ENCODE data around the gene INSL3. TPM values are rescaled to one million over a fixed set of nuclear protein-coding genes. Genes with fewer than 3 reads are reported as not detected.
"Not testable (repeated sequence)": the region's sequence is repeated elsewhere in the genome, so short reads cannot be mapped to it uniquely, and the experiment has no call there.

INSL3 gene
- total RNA-seq, 1 donor from 2014 or later: 3.6 TPM

DNA sequence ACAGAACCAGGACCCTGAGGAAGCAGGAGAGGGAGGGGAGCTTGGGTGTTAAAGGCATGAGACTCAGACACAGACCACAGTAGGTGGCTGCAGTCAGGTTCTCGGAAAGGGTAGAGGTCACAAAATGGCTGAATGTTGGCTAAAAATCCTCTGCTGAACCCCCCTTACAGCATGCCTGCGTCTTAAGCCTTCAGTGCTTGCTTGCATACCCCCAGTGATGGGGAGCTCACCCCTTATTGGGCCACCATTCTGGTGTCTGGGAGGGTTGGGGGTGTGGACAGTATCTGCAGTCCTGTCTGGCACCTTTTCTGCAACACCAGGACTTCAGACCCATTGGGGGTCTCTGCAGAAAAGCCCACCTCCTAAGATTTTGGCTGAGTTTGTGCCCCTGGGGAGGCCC, 40.5 kb downstream of the INSL3 start:
- TF ChIP-seq, protein P1, sequence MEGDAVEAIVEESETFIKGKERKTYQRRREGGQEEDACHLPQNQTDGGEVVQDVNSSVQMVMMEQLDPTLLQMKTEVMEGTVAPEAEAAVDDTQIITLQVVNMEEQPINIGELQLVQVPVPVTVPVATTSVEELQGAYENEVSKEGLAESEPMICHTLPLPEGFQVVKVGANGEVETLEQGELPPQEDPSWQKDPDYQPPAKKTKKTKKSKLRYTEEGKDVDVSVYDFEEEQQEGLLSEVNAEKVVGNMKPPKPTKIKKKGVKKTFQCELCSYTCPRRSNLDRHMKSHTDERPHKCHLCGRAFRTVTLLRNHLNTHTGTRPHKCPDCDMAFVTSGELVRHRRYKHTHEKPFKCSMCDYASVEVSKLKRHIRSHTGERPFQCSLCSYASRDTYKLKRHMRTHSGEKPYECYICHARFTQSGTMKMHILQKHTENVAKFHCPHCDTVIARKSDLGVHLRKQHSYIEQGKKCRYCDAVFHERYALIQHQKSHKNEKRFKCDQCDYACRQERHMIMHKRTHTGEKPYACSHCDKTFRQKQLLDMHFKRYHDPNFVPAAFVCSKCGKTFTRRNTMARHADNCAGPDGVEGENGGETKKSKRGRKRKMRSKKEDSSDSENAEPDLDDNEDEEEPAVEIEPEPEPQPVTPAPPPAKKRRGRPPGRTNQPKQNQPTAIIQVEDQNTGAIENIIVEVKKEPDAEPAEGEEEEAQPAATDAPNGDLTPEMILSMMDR (IDR thresholded peaks at IDR 0.05): no peak
- POLR2A ChIA-PET: interaction anchor here (1.4 to 6.9 kb wide), 2 partner anchors 27 to 67 kb away, joined by 4 to 109 read pairs; partner anchors contain the start of genes FCHO1 and JAK3
- DNase-seq (no peak), ATAC-seq (ENCODE audit: low read depth) (no peak)
- H3K27me3 Mint-ChIP-seq: no peaks in the 10 kb centered on the region
- no peak overlapping the region for H3K4me3 Mint-ChIP-seq
- CTCF ChIA-PET: no interaction called here
- H3K4me1 Mint-ChIP-seq: peaks cover 40% of the 10 kb centered on the region
- no peak overlapping the region for H3K27ac Mint-ChIP-seq
- no peaks in the 10 kb centered on the region for H3K9me3 Mint-ChIP-seq
- intact Hi-C loops (cut with micrococcal nuclease): no loop called here
- peaks cover 58% of the 10 kb centered on the region for H3K36me3 Mint-ChIP-seq (ENCODE audit: low read depth)

DNA sequence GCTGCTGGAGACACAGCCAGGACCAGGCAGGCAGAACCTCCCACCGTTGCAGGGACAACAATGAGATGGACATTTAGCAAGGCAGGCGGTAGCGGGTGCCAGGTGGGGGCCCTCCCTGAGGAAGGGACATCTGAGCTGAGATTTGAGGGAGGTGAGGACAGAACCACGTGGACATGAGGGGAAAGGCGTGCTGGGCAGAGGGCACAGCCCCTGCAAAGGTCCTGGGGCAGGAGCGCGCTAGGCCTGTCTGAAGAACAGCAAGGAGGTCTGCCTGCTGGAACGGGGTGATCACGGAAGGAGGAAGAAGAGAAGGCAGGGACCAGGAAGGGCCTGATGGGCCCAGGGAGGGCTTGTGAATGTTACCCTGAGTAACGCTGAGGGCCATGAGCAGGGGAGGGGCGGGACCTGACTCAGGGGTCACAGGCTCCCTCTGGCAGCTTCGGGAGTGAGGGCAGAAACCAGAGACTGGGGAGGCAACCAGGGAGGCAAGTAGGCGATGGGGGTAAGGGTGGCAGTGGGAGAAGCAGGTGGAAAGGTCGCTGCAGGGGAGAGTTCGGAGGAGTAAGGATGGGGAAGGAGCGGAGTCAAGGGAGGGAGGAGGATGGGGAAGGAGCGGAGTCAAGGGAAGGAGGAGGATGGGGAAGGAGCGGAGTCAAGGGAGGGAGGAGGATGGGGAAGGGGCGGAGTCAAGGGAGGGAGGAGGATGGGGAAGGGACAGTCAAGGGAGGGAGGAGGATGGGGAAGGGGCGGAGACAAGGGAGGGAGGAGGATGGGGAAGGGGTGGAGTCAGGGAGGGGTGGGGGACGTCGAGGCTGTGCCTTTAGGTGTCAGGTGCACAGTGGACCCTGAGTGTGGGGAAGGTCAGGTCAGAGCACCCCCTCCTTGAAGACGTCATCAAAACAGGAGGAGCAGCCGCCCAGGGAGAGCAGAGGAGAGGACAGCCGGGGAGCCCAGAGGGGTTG, 42.1 kb downstream of the INSL3 start:
- Mint-ChIP-seq H3K4me1 (peaks cover 45% of the 10 kb centered on the region), H3K27ac (peak overlapping the region; percentile 68), H3K4me3 (no peak overlapping the region), H3K27me3 (no peaks in the 10 kb centered on the region), H3K36me3 (ENCODE audit: low read depth) (peaks cover 61% of the 10 kb centered on the region), H3K9me3 (no peaks in the 10 kb centered on the region)
- ATAC-seq (ENCODE audit: low read depth) (no peak), DNase-seq (no peak)
- POLR2A ChIA-PET: interaction anchor here (0.6 to 6.9 kb wide), 4 partner anchors 26 to 251 kb away, joined by 3 to 109 read pairs (median 10); partner anchors contain the start of gene FCHO1
- CTCF ChIA-PET: no interaction called here
- intact Hi-C loops (cut with micrococcal nuclease): loop anchor here (5.0 kb wide), 2 partner anchors 42 to 153 kb away; partner anchors contain the start of gene CCDC124
- TF ChIP-seq, protein P1 (IDR thresholded peaks at IDR 0.05): no peak

DNA sequence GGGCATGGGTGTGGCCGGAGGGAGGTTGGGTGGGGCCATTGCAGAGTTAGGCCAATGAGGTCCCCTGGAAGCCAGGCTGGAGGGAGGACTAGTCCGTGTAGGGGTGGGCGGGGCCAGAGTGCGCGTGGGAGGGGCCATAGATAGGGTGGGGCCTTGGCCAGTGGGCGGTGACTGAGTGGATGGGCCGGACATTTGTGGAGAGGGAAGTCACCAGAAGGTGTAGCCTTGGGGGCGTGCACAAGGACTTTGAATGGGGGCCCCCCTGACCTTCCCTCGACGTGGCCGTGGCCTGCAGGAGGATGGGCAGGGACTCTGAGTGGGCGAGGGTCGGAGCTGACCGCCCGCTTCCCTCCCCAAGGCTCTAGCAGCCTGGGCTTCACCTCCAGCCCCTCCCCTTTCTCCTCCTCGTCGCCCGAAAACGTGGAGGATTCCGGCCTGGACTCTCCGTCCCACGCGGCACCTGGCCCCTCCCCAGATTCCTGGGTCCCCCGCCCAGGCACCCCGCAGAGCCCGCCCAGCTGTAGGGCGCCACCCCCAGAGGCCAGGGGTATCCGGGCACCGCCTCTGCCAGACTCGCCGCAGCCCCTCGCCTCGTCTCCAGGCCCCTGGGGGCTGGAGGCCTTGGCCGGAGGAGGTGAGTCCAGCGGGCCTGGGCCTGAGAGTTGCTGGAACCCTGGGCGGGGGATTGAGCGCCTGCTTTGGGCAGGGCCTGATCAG, 42.9 kb downstream of the INSL3 start:
- peaks cover 60% of the 10 kb centered on the region for H3K36me3 Mint-ChIP-seq (ENCODE audit: low read depth)
- POLR2A ChIA-PET: interaction anchor here (0.7 to 6.9 kb wide), 5 partner anchors 25 to 252 kb away, joined by 3 to 109 read pairs (median 9); partner anchors contain the start of genes CCDC124, FCHO1 and JAK3
- DNase-seq (peak; percentile 49), ATAC-seq (ENCODE audit: low read depth) (peak; percentile 25)
- TF ChIP-seq, protein P1 (IDR thresholded peaks at IDR 0.05): no peak
- no peaks in the 10 kb centered on the region for H3K9me3 Mint-ChIP-seq
- no peaks in the 10 kb centered on the region for H3K27me3 Mint-ChIP-seq
- peak overlapping the region; percentile 70 for H3K27ac Mint-ChIP-seq
- H3K4me1 Mint-ChIP-seq: peaks cover 46% of the 10 kb centered on the region
- H3K4me3 Mint-ChIP-seq: no peak overlapping the region
- intact Hi-C loops (cut with micrococcal nuclease): loop anchor here (5.0 kb wide), 2 partner anchors 41 to 154 kb away; partner anchors contain the start of gene CCDC124
- CTCF ChIA-PET: interaction anchor here (0.7 to 1.3 kb wide), 3 partner anchors 24 to 205 kb away, joined by 3 to 4 read pairs (median 4); no protein-coding TSS in a partner anchor

DNA sequence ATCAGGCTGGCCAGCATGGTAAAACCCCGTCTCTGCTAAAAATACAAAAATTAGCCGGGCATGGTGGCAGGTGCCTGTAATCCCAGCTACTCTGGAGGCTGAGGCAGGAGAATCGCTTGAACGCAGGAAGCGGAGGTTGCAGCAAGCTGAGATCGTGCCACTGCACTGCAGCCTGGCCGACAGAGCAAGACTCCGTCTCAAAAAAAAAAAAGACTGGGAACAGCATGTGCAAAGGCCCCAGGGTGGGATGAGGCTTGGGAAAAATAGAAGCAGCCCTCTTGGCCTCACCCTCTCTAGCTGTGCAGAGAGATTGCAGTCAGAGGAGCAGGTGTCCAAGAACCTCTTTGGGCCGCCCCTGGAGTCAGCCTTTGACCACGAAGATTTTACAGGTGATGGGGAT, 43.5 kb downstream of the INSL3 start:
- not testable (repeated sequence) for H3K27me3 Mint-ChIP-seq; H3K9me3 Mint-ChIP-seq; ATAC-seq (ENCODE audit: low read depth); H3K4me3 Mint-ChIP-seq; DNase-seq
- intact Hi-C loops (cut with micrococcal nuclease): loop anchor here (2.0 to 5.0 kb wide), 3 partner anchors 41 to 154 kb away; partner anchors contain the start of gene CCDC124
- CTCF ChIA-PET: interaction anchor here (0.7 to 4.6 kb wide), 5 partner anchors 11 to 204 kb away, joined by 3 to 25 read pairs (median 4); no protein-coding TSS in a partner anchor
- peaks cover 48% of the 10 kb centered on the region for H3K4me1 Mint-ChIP-seq
- peaks cover 60% of the 10 kb centered on the region for H3K36me3 Mint-ChIP-seq (ENCODE audit: low read depth)
- POLR2A ChIA-PET: interaction anchor here (0.7 to 6.9 kb wide), 9 partner anchors 25 to 1634 kb away, joined by 3 to 109 read pairs (median 9); partner anchors contain the start of genes CCDC124, FCHO1, HSH2D and JAK3
- H3K27ac Mint-ChIP-seq: peak overlapping the region; percentile 70
